HCT116 (cell line): ENCODE measurements around the gene CD3G. TPM values are rescaled to one million over a fixed set of nuclear protein-coding genes. Genes with fewer than 3 reads are reported as not detected.

Experiments used
- ATAC-seq: fragments of 200-7000 bp; cut with Tn5 transposase; 2 replicates; pipeline ENCODE4 v1.9.1; 2020; ENCODE audit warnings: mild to moderate bottlenecking, moderate library complexity
- BruUV-seq: library from RNA; stranded (reverse); fragments of 400-500 nt; replicated peaks from 2 replicates; lab custom pipeline; 2021; lab: Mats Ljungman, UMichigan
- CTCF ChIA-PET: fragments of 300-600 bp; sonication (Branson Sonifier 250); formaldehyde crosslinking; loops from one replicate; lab custom pipeline; 2021; ENCODE audit warnings: antibody characterized with exemption; lab: Charles Lee
- POLR2A ChIA-PET: fragments of 300-600, 350-600 bp; sonication (Branson Sonifier 250); formaldehyde crosslinking; loops from one replicate; lab custom pipeline; 2021; ENCODE audit warnings: antibody characterized with exemption; lab: Charles Lee
- RAD21 ChIA-PET, 2 experiments: fragments of 300-600 bp; sonication (Branson Sonifier 250); formaldehyde crosslinking; loops; one replicate each; lab custom pipeline; 2023; ENCODE audit warnings: low total read pairs in 2 of 2; ENCODE audit not compliant: uncharacterized antibody in 2 of 2, unreplicated experiment in 2 of 2, low non-redundant PET in 1 of 2; lab: Charles Lee
- DNase-seq: peaks from one replicate; pipeline ENCODE4 v3.0.0-alpha.2; 2010; ENCODE audit warnings: low read depth, low spot score
- H2AFZ ChIP-seq: fragments of 200-600 bp; shearing (Covaris generic), sonication (generic); 2 replicates; pipeline ENCODE4 v1.6.1; 2017; ENCODE audit warnings: low read depth, mixed run types, mixed read lengths, antibody characterized with exemption, low read length; ENCODE audit not compliant: poor library complexity, severe bottlenecking
- H3K27ac ChIP-seq: 2 replicates; pipeline ENCODE4 v1.5.1; 2012; ENCODE audit warnings: low read depth, low read length
- H3K27me3 ChIP-seq: fragments of 200-600 bp; sonication (generic); 2 replicates; pipeline ENCODE4 v1.6.1; 2016; ENCODE audit warnings: mixed run types, low read length, mixed read lengths; ENCODE audit not compliant: insufficient read depth
- H3K36me3 ChIP-seq, 2 experiments: fragments of 200-500 bp in 1 of 2; fragments of 200-600 bp in 1 of 2; sonication (Bioruptor generic) in 1 of 2; sonication (generic) in 1 of 2; 2 replicates each; pipeline versions ENCODE4 v1.5.1 to v1.6.1; 2014 to 2016; ENCODE audit warnings: low read length in 2 of 2, inconsistent platforms in 1 of 2, mixed read lengths in 1 of 2, mixed run types in 1 of 2; ENCODE audit not compliant: insufficient read depth in 2 of 2, control insufficient read depth in 1 of 2
- H3K4me1 ChIP-seq, 2 experiments: fragments of 200-600 bp in 1 of 2; sonication (generic) in 1 of 2; 2 replicates each; pipeline versions ENCODE4 v1.5.1 to v1.6.1; 2012 to 2017; ENCODE audit warnings: low read length in 2 of 2, inconsistent platforms in 1 of 2, mild to moderate bottlenecking in 1 of 2, mixed read lengths in 1 of 2, mixed run types in 1 of 2, moderate library complexity in 1 of 2; ENCODE audit not compliant: insufficient read depth in 2 of 2, control insufficient read depth in 1 of 2
- H3K4me2 ChIP-seq: fragments of 200-600 bp; sonication (generic); 2 replicates; pipeline ENCODE4 v1.6.1; 2017; ENCODE audit warnings: mixed run types, low read length, mixed read lengths
- H3K4me3 ChIP-seq, 2 experiments: fragments of 200-600 bp in 1 of 2; sonication (generic) in 1 of 2; replicated peaks in 1 of 2; 2 replicates each; pipeline ENCODE4 v1.5.1; 2011 to 2016; ENCODE audit warnings: low read length in 2 of 2, control low read depth in 1 of 2, low read depth in 1 of 2, mild to moderate bottlenecking in 1 of 2, mixed read lengths in 1 of 2, mixed run types in 1 of 2
- H3K79me2 ChIP-seq: fragments of 200-600 bp; sonication (generic); 2 replicates; pipeline ENCODE4 v1.6.1; 2017; ENCODE audit warnings: mild to moderate bottlenecking, mixed run types, low read length, moderate library complexity, mixed read lengths; ENCODE audit not compliant: insufficient read depth
- H3K9ac ChIP-seq: fragments of 200-600 bp; sonication (generic); 2 replicates; pipeline ENCODE4 v1.6.1; 2016; ENCODE audit warnings: low read length, mixed read lengths
- H3K9me2 ChIP-seq: fragments of 200-600 bp; sonication (generic), shearing (Covaris generic); 2 replicates; pipeline ENCODE4 v1.6.1; 2017; ENCODE audit warnings: mixed run types, mild to moderate bottlenecking, moderate library complexity; ENCODE audit not compliant: insufficient read depth
- H3K9me3 ChIP-seq, 2 experiments: fragments of 200-500 bp in 1 of 2; fragments of 200-600 bp in 1 of 2; sonication (Bioruptor generic) in 1 of 2; sonication (generic) in 1 of 2; 2 replicates each; pipeline ENCODE4 v1.6.1; 2014 to 2017; ENCODE audit warnings: low read length in 2 of 2, mixed read lengths in 2 of 2, inconsistent platforms in 1 of 2, low read depth in 1 of 2, mild to moderate bottlenecking in 1 of 2, mixed run types in 1 of 2, moderate library complexity in 1 of 2; ENCODE audit not compliant: control insufficient read depth in 1 of 2, insufficient read depth in 1 of 2
- H4K20me1 ChIP-seq: fragments of 200-600 bp; sonication (generic), shearing (Covaris generic); 2 replicates; pipeline ENCODE4 v1.6.1; 2017; ENCODE audit warnings: mixed run types, mild to moderate bottlenecking, moderate library complexity; ENCODE audit not compliant: insufficient read depth
- CTCF ChIP-seq, 3 experiments: fragments of 200-600 bp in 1 of 3; sonication (generic) in 1 of 3; IDR thresholded peaks in 2 of 3; conservative IDR thresholded peaks in 1 of 3; 2 replicates each; pipeline ENCODE4 v1.5.1; 2012 to 2017; ENCODE audit warnings: low read depth in 2 of 3, low read length in 2 of 3, antibody characterized with exemption in 1 of 3, borderline replicate concordance in 1 of 3, control low read depth in 1 of 3, mild to moderate bottlenecking in 1 of 3, mixed read lengths in 1 of 3, mixed run types in 1 of 3, moderate library complexity in 1 of 3; ENCODE audit not compliant: insufficient read depth in 1 of 3
- EGR1 ChIP-seq: IDR thresholded peaks from 2 replicates; pipeline ENCODE4 v1.6.1; 2012; ENCODE audit warnings: low read depth
- ELF1 ChIP-seq: IDR thresholded peaks from 2 replicates; pipeline ENCODE4 v1.6.1; 2012; ENCODE audit warnings: low read depth, borderline replicate concordance
- EZH2 ChIP-seq: fragments of 200-600 bp; sonication (generic); IDR thresholded peaks from 2 replicates; pipeline ENCODE4 v1.6.1; 2017; ENCODE audit warnings: antibody characterized with exemption, mixed run types
- EZH2phosphoT487 ChIP-seq: fragments of 200-600 bp; IDR thresholded peaks from 2 replicates; pipeline ENCODE4 v1.6.1; 2018; ENCODE audit warnings: antibody characterized with exemption, borderline replicate concordance
- FOSL1 ChIP-seq: IDR thresholded peaks from 2 replicates; pipeline ENCODE4 v1.6.1; 2012; ENCODE audit warnings: low read depth
- POLR2A ChIP-seq: IDR thresholded peaks from 2 replicates; pipeline ENCODE4 v1.7.0; 2011; ENCODE audit warnings: borderline replicate concordance; ENCODE audit not compliant: insufficient read depth, insufficient read length; ENCODE audit errors: extremely low read depth
- POLR2AphosphoS5 ChIP-seq: IDR thresholded peaks from 2 replicates; pipeline ENCODE4 v1.6.1; 2011; ENCODE audit warnings: mild to moderate bottlenecking, low read depth, low read length, moderate library complexity
- RAD21 ChIP-seq: IDR thresholded peaks from 2 replicates; pipeline ENCODE4 v1.6.1; 2012; ENCODE audit warnings: low read depth, mild to moderate bottlenecking
- SP1 ChIP-seq: IDR thresholded peaks from 2 replicates; pipeline ENCODE4 v1.6.1; 2012; ENCODE audit warnings: low read depth
- SRF ChIP-seq: IDR thresholded peaks from 2 replicates; pipeline ENCODE4 v1.6.1; 2012; ENCODE audit warnings: low read depth
- TCF7L2 ChIP-seq: IDR thresholded peaks from 2 replicates; pipeline ENCODE4 v1.7.0; 2011; ENCODE audit warnings: borderline replicate concordance, inconsistent platforms; ENCODE audit not compliant: insufficient read depth, insufficient read length; ENCODE audit errors: extremely low read depth
- ZFX ChIP-seq: fragments of 450-650 bp; IDR thresholded peaks from 2 replicates; pipeline ENCODE4 v1.6.1; 2017
- ZNF274 ChIP-seq: fragments of 200-500 bp; sonication (Bioruptor generic); IDR thresholded peaks from 2 replicates; pipeline ENCODE4 v1.6.1; 2014; ENCODE audit warnings: mild to moderate bottlenecking, low read depth, low read length, inconsistent platforms
- intact Hi-C: fragments of 100-400 bp; cut with micrococcal nuclease; formaldehyde crosslinking; loops from 2 replicates; pipeline ENCODE4 v1.10.0; 2022
- total RNA-seq: library from RNA; stranded (reverse); gene quantifications from one replicate; pipeline ENCODE4 v1.2.1, GENCODE V29; 2021; ENCODE audit not compliant: unreplicated experiment
- TF ChIP-seq, protein P1 (sequence below): IDR thresholded peaks from 2 replicates; pipeline ENCODE4 v1.6.1; 2011; ENCODE audit warnings: mild to moderate bottlenecking, low read length, moderate library complexity; ENCODE audit not compliant: insufficient replicate concordance; ENCODE audit errors: extremely low read depth

Gene CD3G
- total RNA-seq, 1 experiment from 2014 or later, result 0.20 TPM

DNA sequence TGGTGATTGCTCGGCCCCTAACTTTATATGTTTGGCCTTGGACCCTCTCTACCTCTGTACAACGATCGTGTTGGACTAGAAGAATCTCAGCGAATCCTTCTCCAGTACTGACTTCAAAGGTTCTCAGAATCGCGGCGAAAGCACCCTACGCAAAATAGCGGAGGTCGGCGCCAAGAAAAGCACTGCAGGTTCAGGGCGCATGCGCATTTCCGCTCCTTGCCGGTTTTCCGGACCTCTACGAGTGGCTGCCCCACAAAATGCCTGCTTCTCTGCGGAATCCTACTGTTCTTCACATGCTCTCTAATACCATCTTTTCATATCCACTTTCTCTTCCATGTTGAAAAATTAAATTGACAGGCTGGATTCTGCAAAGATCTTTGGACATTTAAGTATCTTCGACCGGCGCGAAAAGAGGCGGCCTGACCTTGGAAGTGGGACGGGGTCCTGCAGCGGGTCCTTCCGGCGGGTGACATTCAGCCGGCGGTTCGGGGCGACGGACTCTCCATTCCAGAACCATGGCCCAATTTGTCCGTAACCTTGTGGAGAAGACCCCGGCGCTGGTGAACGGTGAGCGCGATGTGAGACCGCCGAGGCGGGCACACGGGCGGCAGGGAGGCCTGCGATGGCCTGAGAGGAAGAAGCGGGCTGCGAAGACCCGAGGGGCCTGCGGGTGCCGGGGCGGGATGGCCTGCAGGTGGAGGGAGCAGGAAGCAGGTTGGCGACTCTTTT, 57.2 kb downstream of the CD3G start, which contains the start of gene ATP5MG:
Gene ATP5MG (plus strand): TSS at position 456 of the 729 bp plus-strand sequence. CDS start 60 bp downstream, at position 516.
- H2AFZ ChIP-seq, result peak within 1 kb of the TSS; percentile 72
- DNase-seq (peak; percentile 81), ATAC-seq (peak; percentile 80)
- peaks cover 50% of the 10 kb centered on the region for H3K79me2 ChIP-seq
- H3K4me1 ChIP-seq, result peaks cover 10 to 20% of the 10 kb centered on the region in 2 experiments; a peak in 3 of 4 replicates
- intact Hi-C loops, result loop anchor here (1.0 kb wide), 1 partner anchor 35 kb away; the partner anchor contains the start of gene KMT2A
- peaks cover 4 to 12% of the 10 kb centered on the region in 2 experiments; a peak in 3 of 4 replicates for H3K36me3 ChIP-seq
- H3K9me2 ChIP-seq, result no peaks in the 10 kb centered on the region
- no peaks in the 10 kb centered on the region for H3K9me3 ChIP-seq
- ChIA-PET POLR2A (no interaction called here), RAD21 (no interaction called here), CTCF (no interaction called here)
- H3K4me3 ChIP-seq, result peak within 1 kb of the TSS; percentile 64 to 87
- no TSS peak for BruUV-seq
- peak within 1 kb of the TSS; percentile 75 for H3K27ac ChIP-seq
- H3K27me3 ChIP-seq, result no peaks in the 10 kb centered on the region
- peak within 1 kb of the TSS; percentile 84 for H3K9ac ChIP-seq
- peaks cover 8% of the 10 kb centered on the region; the same call in 1 of the 2 replicates for H4K20me1 ChIP-seq
- peak within 1 kb of the TSS; percentile 81 for H3K4me2 ChIP-seq
- TF ChIP-seq EZH2phosphoT487, result no peak
- TF ChIP-seq EZH2, result no peak
- no peak for TF ChIP-seq EGR1
- peak; percentile 55 for TF ChIP-seq SP1
- peak; percentile 84 for TF ChIP-seq POLR2A
- TF ChIP-seq ZFX, result peak; percentile 91; the same call in 1 of the 2 replicates
- peak; percentile 83 for TF ChIP-seq TCF7L2
- peak; percentile 83 for TF ChIP-seq POLR2AphosphoS5
- TF ChIP-seq SRF, result no peak
- no peak; a peak in 1 of 6 replicates for TF ChIP-seq CTCF (IDR thresholded peaks at IDR 0.05 in 2 of 3, conservative IDR thresholded peaks at IDR 0.05 in 1 of 3; ENCODE audit: borderline replicate concordance in 1 of 3, insufficient read depth in 1 of 3, low read depth in 2 of 3, low read length in 2 of 3)
- peak; percentile 5; the same call in 1 of the 2 replicates for TF ChIP-seq RAD21
- peak; percentile 51 for TF ChIP-seq ELF1
- no peak; the same call in 1 of the 2 replicates for TF ChIP-seq FOSL1
- TF ChIP-seq ZNF274, result no peak
- TF ChIP-seq, protein P1, sequence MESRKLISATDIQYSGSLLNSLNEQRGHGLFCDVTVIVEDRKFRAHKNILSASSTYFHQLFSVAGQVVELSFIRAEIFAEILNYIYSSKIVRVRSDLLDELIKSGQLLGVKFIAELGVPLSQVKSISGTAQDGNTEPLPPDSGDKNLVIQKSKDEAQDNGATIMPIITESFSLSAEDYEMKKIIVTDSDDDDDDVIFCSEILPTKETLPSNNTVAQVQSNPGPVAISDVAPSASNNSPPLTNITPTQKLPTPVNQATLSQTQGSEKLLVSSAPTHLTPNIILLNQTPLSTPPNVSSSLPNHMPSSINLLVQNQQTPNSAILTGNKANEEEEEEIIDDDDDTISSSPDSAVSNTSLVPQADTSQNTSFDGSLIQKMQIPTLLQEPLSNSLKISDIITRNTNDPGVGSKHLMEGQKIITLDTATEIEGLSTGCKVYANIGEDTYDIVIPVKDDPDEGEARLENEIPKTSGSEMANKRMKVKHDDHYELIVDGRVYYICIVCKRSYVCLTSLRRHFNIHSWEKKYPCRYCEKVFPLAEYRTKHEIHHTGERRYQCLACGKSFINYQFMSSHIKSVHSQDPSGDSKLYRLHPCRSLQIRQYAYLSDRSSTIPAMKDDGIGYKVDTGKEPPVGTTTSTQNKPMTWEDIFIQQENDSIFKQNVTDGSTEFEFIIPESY, result peak; percentile 5
